Sciatic nerve (tissue), 2 donors: ENCODE results near the gene VWF. TPM values are rescaled to one million over a fixed set of nuclear protein-coding genes. Genes with fewer than 3 reads are reported as not detected.
"Not testable (repeated sequence)": the region's sequence is repeated elsewhere in the genome, so short reads cannot be mapped to it uniquely, and the experiment has no call there.

Experiments
- ATAC-seq: fragments of 200-7000 bp; cut with Tn5 transposase; one replicate; pipeline ENCODE4 v1.9.1; 2020; ENCODE audit warnings: mild to moderate bottlenecking, moderate library complexity
- DNase-seq: peaks from one replicate; pipeline ENCODE4 v3.0.0-alpha.2; 2020; ENCODE audit warnings: low spot score
- intact Hi-C: fragments of 100-400 bp; cut with DNase I; formaldehyde crosslinking; loops from one replicate; pipeline ENCODE4 v1.14.2; 2022
- total RNA-seq: library from RNA; stranded (reverse); fragmentation: NEBNext Ultra II Directional; extraction: Animal tissue kit (Norgen Biotek cat#: 25700); gene quantifications from one replicate; pipeline ENCODE4 v1.2.1, GENCODE V29; 2021
- donor health status: DM: no; HTN: no; CAD: no.
- donor health status: DM: no; HTN: no; CAD: no.

The VWF gene
- total RNA-seq, 1 donor from 2014 or later: 655 TPM

- no peak for DNase-seq
- ATAC-seq: no peak
- intact Hi-C loops: no loop called here
Measured at GRCh38 chr12:6148061-6148460, 23.6 kb upstream of the VWF start.

- intact Hi-C loops: no loop called here
- no peak for DNase-seq
- ATAC-seq: no peak
Measured at GRCh38 chr12:6146951-6147350, 22.5 kb upstream of the VWF start.

GRCh38 chr12:6146509-6146908 is 22.0 kb upstream of the VWF start:
- intact Hi-C loops: no loop called here
- ATAC-seq: no peak
- DNase-seq: peak; percentile 2

GRCh38 chr12:6145564-6145963 is 21.1 kb upstream of the VWF start:
- no peak for ATAC-seq
- no peak for DNase-seq
- intact Hi-C loops: no loop called here

- ATAC-seq (no peak), DNase-seq (no peak)
- intact Hi-C loops: no loop called here
Measured at GRCh38 chr12:6143303-6143675, 18.8 kb upstream of the VWF start.

- DNase-seq, intact Hi-C loops, ATAC-seq: not testable (repeated sequence)
Measured at GRCh38 chr12:6142368-6143302, 18.2 kb upstream of the VWF start.

GRCh38 chr12:6141731-6142367 is 17.4 kb upstream of the VWF start:
- ATAC-seq, intact Hi-C loops, DNase-seq: not testable (repeated sequence)

- no peak for DNase-seq
- intact Hi-C loops: no loop called here
- ATAC-seq: peak; percentile 84
Measured at GRCh38 chr12:6140651-6141447, 16.4 kb upstream of the VWF start.

GRCh38 chr12:6135071-6135470 is 10.6 kb upstream of the VWF start:
- intact Hi-C loops: no loop called here
- ATAC-seq: no peak

GRCh38 chr12:6133642-6134041 is 9.2 kb upstream of the VWF start:
- intact Hi-C loops: no loop called here
- no peak for DNase-seq
- no peak for ATAC-seq

More at GRCh38 chr12:6135071-6135470, 10.6 kb upstream of the VWF start:
- no peak for DNase-seq

GRCh38 chr12:6132496-6132895 is 8.0 kb upstream of the VWF start:
- intact Hi-C loops: no loop called here
- ATAC-seq (no peak), DNase-seq (no peak)

- intact Hi-C loops: no loop called here
- ATAC-seq (no peak), DNase-seq (peak; percentile 32)
Measured at GRCh38 chr12:6125310-6125608, 789 bp upstream of the VWF start.

GRCh38 chr12:6123258-6123657 is 1.2 kb downstream of the VWF start:
- DNase-seq (no peak), ATAC-seq (no peak)
- intact Hi-C loops: no loop called here

- ATAC-seq (no peak), DNase-seq (peak; percentile 10)
- intact Hi-C loops: no loop called here
Measured at GRCh38 chr12:6122201-6122600, 2.3 kb downstream of the VWF start.

- intact Hi-C loops: no loop called here
- DNase-seq: peak; percentile 42
- no peak for ATAC-seq
Measured at GRCh38 chr12:6120796-6121473, 3.5 kb downstream of the VWF start.

GRCh38 chr12:6118891-6119568 is 5.4 kb downstream of the VWF start:
- intact Hi-C loops: no loop called here
- DNase-seq (peak; percentile 46), ATAC-seq (no peak)

- ATAC-seq: peak; percentile 25
- DNase-seq: peak; percentile 53
- intact Hi-C loops: no loop called here
Measured at GRCh38 chr12:6116471-6117021, 7.9 kb downstream of the VWF start.

GRCh38 chr12:6115389-6115788 is 9.1 kb downstream of the VWF start:
- ATAC-seq: no peak
- no peak for DNase-seq
- intact Hi-C loops: no loop called here
